ENCODE data around the gene ATP8B2. TPM values are rescaled to one million over a fixed set of nuclear protein-coding genes. Genes with fewer than 3 reads are reported as not detected.

The ATP8B2 gene
- total and polyA plus RNA-seq, 4 donors, result 0.75 to 16.2 (median 5.3) TPM

- 58% methylated on average over 4 of the region's 4 CpGs for WGBS
- no peak overlapping the region for H3K27ac ChIP-seq (ENCODE audit: low read depth in 1 of 2, low read length in 2 of 2)
- H3K4me3 ChIP-seq (ENCODE audit: low read depth in 1 of 3, low read length in 3 of 3), result no peak overlapping the region
- no peaks in the 10 kb centered on the region for H3K27me3 ChIP-seq (ENCODE audit: control insufficient read depth in 4 of 4, insufficient read depth in 4 of 4, low read length in 3 of 4)
- H3K9me3 ChIP-seq (ENCODE audit: control insufficient read depth in 4 of 4, low read length in 3 of 4), result peaks cover 0 to 2% (median 0%) of the 10 kb centered on the region in 4 donors
- no peak overlapping the region for H3K9ac ChIP-seq (ENCODE audit: low read depth in 1 of 2, low read length in 2 of 2)
- TF ChIP-seq, protein P1, sequence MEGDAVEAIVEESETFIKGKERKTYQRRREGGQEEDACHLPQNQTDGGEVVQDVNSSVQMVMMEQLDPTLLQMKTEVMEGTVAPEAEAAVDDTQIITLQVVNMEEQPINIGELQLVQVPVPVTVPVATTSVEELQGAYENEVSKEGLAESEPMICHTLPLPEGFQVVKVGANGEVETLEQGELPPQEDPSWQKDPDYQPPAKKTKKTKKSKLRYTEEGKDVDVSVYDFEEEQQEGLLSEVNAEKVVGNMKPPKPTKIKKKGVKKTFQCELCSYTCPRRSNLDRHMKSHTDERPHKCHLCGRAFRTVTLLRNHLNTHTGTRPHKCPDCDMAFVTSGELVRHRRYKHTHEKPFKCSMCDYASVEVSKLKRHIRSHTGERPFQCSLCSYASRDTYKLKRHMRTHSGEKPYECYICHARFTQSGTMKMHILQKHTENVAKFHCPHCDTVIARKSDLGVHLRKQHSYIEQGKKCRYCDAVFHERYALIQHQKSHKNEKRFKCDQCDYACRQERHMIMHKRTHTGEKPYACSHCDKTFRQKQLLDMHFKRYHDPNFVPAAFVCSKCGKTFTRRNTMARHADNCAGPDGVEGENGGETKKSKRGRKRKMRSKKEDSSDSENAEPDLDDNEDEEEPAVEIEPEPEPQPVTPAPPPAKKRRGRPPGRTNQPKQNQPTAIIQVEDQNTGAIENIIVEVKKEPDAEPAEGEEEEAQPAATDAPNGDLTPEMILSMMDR (IDR thresholded peaks at IDR 0.05; ENCODE audit: low read depth, low read length, missing input control), result no peak
- TF ChIP-seq, protein P2, sequence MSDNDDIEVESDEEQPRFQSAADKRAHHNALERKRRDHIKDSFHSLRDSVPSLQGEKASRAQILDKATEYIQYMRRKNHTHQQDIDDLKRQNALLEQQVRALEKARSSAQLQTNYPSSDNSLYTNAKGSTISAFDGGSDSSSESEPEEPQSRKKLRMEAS (IDR thresholded peaks at IDR 0.05), result peak; percentile 56
- TF ChIP-seq RXRA (IDR thresholded peaks at IDR 0.05), result peak in 1 of 2 donors; percentile 67
- no peak for TF ChIP-seq ATF3 (IDR thresholded peaks at IDR 0.05)
- TF ChIP-seq RAD21 (IDR thresholded peaks at IDR 0.05), result peak in 1 of 2 donors; percentile 25
- TF ChIP-seq YY1 (IDR thresholded peaks at IDR 0.05), result peak; percentile 52
- TF ChIP-seq SP1 (IDR thresholded peaks at IDR 0.05), result peak; percentile 67
- TF ChIP-seq FOXA1 (IDR thresholded peaks at IDR 0.05), result peak; percentile 12
- peak; percentile 64 to 74 for TF ChIP-seq HNF4A (conservative IDR thresholded peaks at IDR 0.05)
- peak; percentile 29 for TF ChIP-seq FOXA2 (IDR thresholded peaks at IDR 0.05)
- no peak for DNase-seq (ENCODE audit: low spot score)
- H3K4me1 ChIP-seq (ENCODE audit: control insufficient read depth in 4 of 4, insufficient read depth in 4 of 4, low read length in 3 of 4), result peaks cover 0 to 2% (median 0%) of the 10 kb centered on the region in 4 donors
- H3K36me3 ChIP-seq (ENCODE audit: control insufficient read depth in 4 of 4, insufficient read depth in 3 of 4, low read depth in 1 of 4, low read length in 3 of 4), result no peaks in the 10 kb centered on the region
Observed at GRCh38 chr1:154398141-154398540, 72.8 kb downstream of the ATP8B2 start.

GRCh38 chr1:154398678-154399077, 73.4 kb downstream of the ATP8B2 start:
- Histone ChIP-seq H3K9ac (ENCODE audit: low read depth in 1 of 2, low read length in 2 of 2) (no peak overlapping the region), H3K4me1 (ENCODE audit: control insufficient read depth in 4 of 4, insufficient read depth in 4 of 4, low read length in 3 of 4) (peaks cover 0 to 6% (median 2%) of the 10 kb centered on the region in 4 donors), H3K27ac (ENCODE audit: low read depth in 1 of 2, low read length in 2 of 2) (no peak overlapping the region), H3K27me3 (ENCODE audit: control insufficient read depth in 4 of 4, insufficient read depth in 4 of 4, low read length in 3 of 4) (no peaks in the 10 kb centered on the region), H3K9me3 (ENCODE audit: control insufficient read depth in 4 of 4, low read length in 3 of 4) (peaks cover 0 to 2% (median 0%) of the 10 kb centered on the region in 4 donors), H3K4me3 (ENCODE audit: low read depth in 1 of 3, low read length in 3 of 3) (no peak overlapping the region), H3K36me3 (ENCODE audit: control insufficient read depth in 4 of 4, insufficient read depth in 3 of 4, low read depth in 1 of 4, low read length in 3 of 4) (no peaks in the 10 kb centered on the region)
- TF ChIP-seq FOXA2 (IDR thresholded peaks at IDR 0.05), result no peak
- no peak for TF ChIP-seq NR2F2 (IDR thresholded peaks at IDR 0.05)
- WGBS, result 98% methylated on average over 4 of the region's 4 CpGs
- no peak for DNase-seq (ENCODE audit: low spot score)

DNA sequence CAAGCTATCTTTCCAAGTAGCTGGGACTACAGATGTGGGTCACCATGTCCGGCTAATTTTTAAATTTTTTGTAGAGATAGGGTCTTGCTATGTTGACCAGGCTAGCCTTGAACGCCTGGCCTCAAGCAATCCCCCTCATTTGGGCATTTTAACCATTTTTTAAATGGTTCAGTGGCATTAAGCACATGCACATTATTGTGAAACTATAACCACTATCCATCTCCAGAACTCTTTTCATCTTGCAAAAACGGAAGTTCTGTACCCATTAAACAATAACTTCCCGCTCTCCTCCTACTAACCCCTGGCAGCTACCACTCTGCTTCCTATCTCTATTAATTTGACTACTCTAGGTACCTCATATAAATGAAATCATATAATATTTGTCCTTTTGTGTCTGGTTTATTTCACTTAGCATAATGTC, 75.1 kb downstream of the ATP8B2 start:
- H3K9me3 ChIP-seq (ENCODE audit: control insufficient read depth in 4 of 4, low read length in 3 of 4), result no peaks in the 10 kb centered on the region
- H3K36me3 ChIP-seq (ENCODE audit: control insufficient read depth in 4 of 4, insufficient read depth in 3 of 4, low read depth in 1 of 4, low read length in 3 of 4), result no peaks in the 10 kb centered on the region
- no peak for TF ChIP-seq ATF3 (IDR thresholded peaks at IDR 0.05)
- no peak for TF ChIP-seq REST (IDR thresholded peaks at IDR 0.05)
- TF ChIP-seq, protein P1 (IDR thresholded peaks at IDR 0.05; ENCODE audit: low read depth, low read length, missing input control), result no peak
- no peak for DNase-seq (ENCODE audit: low spot score)
- H3K27ac ChIP-seq (ENCODE audit: low read depth in 1 of 2, low read length in 2 of 2), result no peak overlapping the region
- peaks cover 0 to 16% (median 7%) of the 10 kb centered on the region in 4 donors for H3K4me1 ChIP-seq (ENCODE audit: control insufficient read depth in 4 of 4, insufficient read depth in 4 of 4, low read length in 3 of 4)
- H3K4me3 ChIP-seq (ENCODE audit: low read depth in 1 of 3, low read length in 3 of 3), result no peak overlapping the region
- 78% methylated on average over 4 of the region's 4 CpGs for WGBS
- H3K9ac ChIP-seq (ENCODE audit: low read depth in 1 of 2, low read length in 2 of 2), result no peak overlapping the region
- H3K27me3 ChIP-seq (ENCODE audit: control insufficient read depth in 4 of 4, insufficient read depth in 4 of 4, low read length in 3 of 4), result no peaks in the 10 kb centered on the region
